Mucosa of rectum (tissue), 2 donors: ENCODE data around the gene ZDHHC11B.
"Not testable (repeated sequence)": the region's sequence is repeated elsewhere in the genome, so short reads cannot be mapped to it uniquely, and the experiment has no call there.

Experiments used
- H3K27ac ChIP-seq, 2 donors: one replicate each; pipeline ENCODE4 v1.7.0; 2013; ENCODE audit warnings: inconsistent platforms in 2 of 2, low read depth in 2 of 2, low read length in 2 of 2
- H3K27me3 ChIP-seq, 2 donors: one replicate each; pipeline ENCODE4 v1.7.0; 2013; ENCODE audit warnings: low read length in 2 of 2; ENCODE audit not compliant: control insufficient read depth in 2 of 2, insufficient read depth in 2 of 2
- H3K36me3 ChIP-seq, 2 donors: one replicate each; pipeline ENCODE4 v1.7.0; 2013; ENCODE audit warnings: low read length in 2 of 2; ENCODE audit not compliant: control insufficient read depth in 2 of 2, insufficient read depth in 2 of 2
- H3K4me1 ChIP-seq, 2 donors: one replicate each; pipeline ENCODE4 v1.7.0; 2013; ENCODE audit warnings: low read length in 2 of 2, mild to moderate bottlenecking in 1 of 2; ENCODE audit not compliant: control insufficient read depth in 2 of 2, insufficient read depth in 2 of 2
- H3K4me3 ChIP-seq, 2 donors: one replicate each; pipeline ENCODE4 v1.7.0; 2013; ENCODE audit warnings: low read length in 2 of 2
- H3K9ac ChIP-seq, 2 donors: one replicate each; pipeline ENCODE4 v1.7.0; 2013; ENCODE audit warnings: low read length in 2 of 2, low read depth in 1 of 2, mild to moderate bottlenecking in 1 of 2
- H3K9me3 ChIP-seq, 2 donors: one replicate each; pipeline ENCODE4 v1.7.0; 2013; ENCODE audit warnings: low read length in 2 of 2; ENCODE audit not compliant: control insufficient read depth in 2 of 2
- donor health status: healthy.
- donor health status: Normal muscosa, but diverticular disease.

Gene ZDHHC11B

DNA sequence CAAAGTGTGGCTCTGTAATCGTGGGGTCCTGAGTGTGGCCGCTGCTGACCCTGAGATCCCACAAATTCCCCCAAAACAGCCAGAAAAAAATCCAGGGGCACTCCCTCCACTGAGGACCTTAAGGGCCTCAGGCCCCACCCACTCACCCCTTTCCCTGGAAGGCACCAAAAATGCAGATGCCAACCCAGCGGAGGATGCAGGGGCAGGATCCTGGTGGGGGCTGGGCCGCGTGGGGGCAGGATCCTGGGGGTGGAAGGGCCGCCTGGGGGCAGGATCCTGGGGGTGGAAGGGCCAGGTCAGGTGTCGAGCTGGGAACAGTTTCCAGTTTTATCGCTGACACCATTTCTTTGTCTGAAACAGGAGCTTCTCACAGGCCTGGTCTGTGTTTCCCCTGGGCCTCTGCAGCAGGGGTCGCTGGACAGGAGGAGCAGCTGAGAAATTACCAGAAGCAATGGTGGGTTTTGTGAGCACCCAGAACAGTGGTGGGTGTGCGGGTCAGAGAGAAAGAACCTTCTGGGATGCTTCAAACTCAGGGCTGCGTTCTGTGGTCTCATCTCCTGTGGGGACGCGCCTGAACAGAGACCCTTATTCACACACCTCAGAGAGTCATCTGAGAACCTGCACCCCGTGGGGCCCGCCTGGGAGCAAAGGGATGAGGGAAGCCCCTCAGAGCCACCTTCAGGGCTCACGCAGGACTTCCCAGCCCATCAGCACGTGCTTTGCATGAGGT lies 105.2 kb downstream of the ZDHHC11B start:
- H3K4me1 ChIP-seq, H3K27ac ChIP-seq, H3K36me3 ChIP-seq, H3K9ac ChIP-seq, H3K9me3 ChIP-seq, H3K27me3 ChIP-seq, H3K4me3 ChIP-seq: not testable (repeated sequence)

DNA sequence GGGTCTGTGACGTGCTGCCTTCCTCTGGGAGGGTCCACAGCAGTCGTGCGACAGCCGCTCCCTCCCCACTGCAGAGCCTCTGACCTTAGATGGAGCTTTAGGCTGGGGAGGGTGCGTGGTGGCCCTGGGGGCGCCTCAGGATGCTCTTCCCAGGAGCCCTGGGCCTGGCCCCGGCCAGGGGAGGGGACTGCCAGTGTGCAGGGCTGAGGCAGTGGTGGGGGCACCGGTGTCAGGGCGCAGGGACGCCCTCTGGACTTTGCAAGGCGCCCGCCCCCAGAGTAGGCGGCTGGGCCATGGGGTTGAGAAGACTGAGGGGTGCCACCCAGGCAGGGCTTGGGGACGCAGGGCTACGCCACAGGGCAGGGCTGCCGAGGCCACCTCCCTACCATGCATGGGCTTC lies 106.0 kb downstream of the ZDHHC11B start:
- not testable (repeated sequence) for H3K9ac ChIP-seq, H3K27me3 ChIP-seq, H3K27ac ChIP-seq, H3K4me1 ChIP-seq, H3K9me3 ChIP-seq, H3K36me3 ChIP-seq, H3K4me3 ChIP-seq

DNA sequence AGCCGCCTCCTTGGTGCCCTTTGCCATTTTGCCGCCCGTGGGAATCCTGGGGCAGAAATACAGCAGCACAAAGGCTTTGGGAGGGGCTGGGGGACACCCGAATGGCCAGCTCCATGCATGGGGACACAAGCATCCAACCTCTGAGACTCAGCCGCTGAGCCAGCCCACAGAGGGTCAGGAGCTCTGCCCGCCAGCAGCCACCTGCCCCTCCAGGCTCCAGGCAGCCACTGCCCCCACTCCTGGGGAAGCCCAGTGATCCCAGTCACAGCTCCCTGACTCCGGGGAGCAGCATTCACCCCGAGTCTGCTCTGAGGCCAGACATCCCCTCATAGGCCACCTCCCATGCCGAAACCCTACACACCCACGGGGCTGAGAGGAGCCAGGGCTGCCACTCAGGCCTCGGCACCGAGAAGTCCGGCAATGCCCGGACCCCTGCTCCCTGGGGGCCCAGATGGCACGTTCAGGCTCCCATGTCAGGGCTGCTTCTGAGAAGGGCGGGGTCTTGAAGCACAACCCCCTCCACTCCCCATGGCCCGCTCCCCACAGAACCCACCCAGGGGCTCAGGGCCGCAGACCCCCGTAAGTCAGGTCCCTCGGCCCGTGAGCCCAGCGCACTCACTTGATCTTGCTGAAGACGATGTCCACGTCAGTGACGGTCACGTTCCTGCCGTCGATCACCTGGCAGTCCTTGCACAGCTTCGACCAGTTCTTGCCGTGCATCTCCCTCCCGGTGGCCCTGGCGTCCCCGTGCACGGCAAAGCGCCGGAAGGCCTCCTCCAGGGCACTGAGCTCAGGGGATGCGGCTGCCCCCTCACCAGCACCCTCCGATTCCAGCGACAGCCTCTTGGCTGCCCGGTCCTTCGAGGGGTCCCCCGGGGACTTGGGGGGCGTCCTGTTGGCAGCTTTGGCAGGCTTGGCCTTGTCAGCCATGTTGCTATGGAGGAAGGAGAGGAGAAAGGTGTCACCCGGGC lies 107.1 kb downstream of the ZDHHC11B start:
- H3K4me1 ChIP-seq: peaks cover 14 to 15% of the 10 kb centered on the region in 2 donors
- H3K27me3 ChIP-seq: no peaks in the 10 kb centered on the region
- no peak overlapping the region for H3K27ac ChIP-seq
- no peak overlapping the region for H3K4me3 ChIP-seq
- H3K9me3 ChIP-seq: no peaks in the 10 kb centered on the region
- no peaks in the 10 kb centered on the region for H3K36me3 ChIP-seq
- H3K9ac ChIP-seq: no peak overlapping the region

DNA sequence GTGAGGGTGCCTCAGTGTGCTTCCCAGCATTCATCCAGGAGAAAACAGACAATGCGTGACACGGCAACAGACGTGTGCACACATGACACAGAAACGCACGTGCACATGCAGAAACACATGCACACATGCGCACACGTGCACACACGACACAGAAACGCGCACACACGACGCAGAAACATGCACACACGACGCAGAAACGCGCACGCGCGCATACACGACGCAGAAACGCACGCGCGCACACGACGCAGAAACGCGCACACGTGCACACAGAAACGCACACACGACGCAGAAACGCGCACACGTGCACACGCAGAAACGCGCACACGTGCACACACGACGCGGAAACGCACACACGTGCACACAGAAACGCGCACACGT lies 107.8 kb downstream of the ZDHHC11B start:
- H3K9me3 ChIP-seq: no peaks in the 10 kb centered on the region
- H3K9ac ChIP-seq: no peak overlapping the region
- H3K4me1 ChIP-seq: peaks cover 21 to 22% of the 10 kb centered on the region in 2 donors
- no peak overlapping the region for H3K27ac ChIP-seq
- no peaks in the 10 kb centered on the region for H3K36me3 ChIP-seq
- no peak overlapping the region for H3K4me3 ChIP-seq
- no peaks in the 10 kb centered on the region for H3K27me3 ChIP-seq

DNA sequence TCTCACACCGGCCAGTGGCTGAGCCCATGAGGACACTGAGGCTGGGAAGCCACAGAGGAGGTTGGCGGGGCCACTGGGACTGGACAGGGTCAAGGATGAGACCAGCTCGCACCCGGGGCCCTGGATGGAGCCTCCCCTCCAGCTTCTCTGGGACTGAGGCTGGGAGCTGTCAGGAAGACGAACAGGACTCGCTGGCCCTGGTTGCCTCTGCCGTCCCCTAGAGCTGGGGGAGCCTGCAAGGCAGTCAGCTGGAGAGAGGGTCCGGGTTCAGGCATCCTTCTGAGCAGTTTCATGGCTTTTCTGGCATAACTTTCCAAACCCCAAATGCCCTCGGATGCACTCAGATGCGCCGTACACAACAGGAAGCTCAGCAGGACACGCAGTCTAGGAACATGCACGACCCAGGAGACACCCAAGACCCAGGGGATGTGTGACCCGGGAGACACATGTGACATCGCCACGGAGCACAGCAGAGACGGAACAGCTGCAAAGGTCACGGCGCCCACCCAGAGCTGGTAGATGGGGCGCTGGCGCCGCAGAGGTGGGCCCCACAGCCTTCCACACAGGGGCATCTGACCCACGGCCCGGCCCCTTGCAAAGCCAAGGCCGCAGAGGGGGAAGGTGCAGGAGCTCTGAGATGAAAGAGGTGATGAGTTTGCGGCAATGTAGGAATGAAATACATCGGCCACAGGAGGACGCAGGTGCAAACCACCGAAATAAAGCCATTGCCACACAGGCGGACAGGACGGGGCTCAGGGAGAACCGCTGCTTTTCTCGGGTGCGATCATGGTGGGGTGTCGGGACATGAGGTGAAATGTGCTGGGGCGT lies 108.4 kb downstream of the ZDHHC11B start:
- H3K36me3 ChIP-seq: no peaks in the 10 kb centered on the region
- H3K9ac ChIP-seq: no peak overlapping the region
- H3K4me3 ChIP-seq: no peak overlapping the region
- no peak overlapping the region for H3K27ac ChIP-seq
- H3K4me1 ChIP-seq: peaks cover 22 to 28% of the 10 kb centered on the region in 2 donors
- H3K27me3 ChIP-seq: no peaks in the 10 kb centered on the region
- no peaks in the 10 kb centered on the region for H3K9me3 ChIP-seq

DNA sequence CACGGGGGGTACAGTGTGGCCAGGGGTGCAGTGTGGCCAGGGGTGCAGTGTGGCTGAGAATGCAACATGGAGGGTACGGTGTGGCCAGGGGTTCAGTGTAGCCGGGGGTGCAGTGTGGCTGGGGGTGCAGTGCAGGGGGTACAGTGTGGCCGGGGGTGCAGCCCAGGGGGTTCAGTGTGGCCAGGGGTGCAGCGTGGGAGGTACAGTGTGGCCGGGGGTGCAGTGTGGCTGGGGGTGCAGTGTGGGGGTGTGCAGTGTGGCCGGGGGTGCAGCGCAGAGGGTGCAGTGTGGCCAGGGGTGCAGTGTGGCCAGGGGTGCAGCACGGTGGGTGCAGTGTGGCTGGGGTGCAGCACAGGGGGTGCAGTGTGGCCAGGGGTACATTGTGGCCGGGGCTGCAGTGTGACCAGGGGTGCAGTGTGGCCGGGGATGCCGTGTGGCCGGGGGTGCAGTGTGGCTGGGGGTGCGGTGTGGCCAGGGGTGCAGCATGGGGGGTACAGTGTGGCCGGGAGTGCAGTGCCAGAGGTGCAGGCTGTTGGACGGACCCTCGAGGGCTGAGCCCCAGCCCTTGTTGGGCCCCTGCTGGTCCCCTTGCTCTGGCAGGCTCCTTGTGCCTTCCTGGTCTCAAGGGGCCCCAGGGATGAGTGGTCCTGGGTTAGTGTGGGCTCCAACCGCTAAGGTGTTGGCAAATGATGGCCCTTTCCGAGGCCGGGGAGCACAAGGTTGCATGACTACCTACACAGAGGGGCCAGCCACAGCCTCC lies 109.2 kb downstream of the ZDHHC11B start:
- no peaks in the 10 kb centered on the region for H3K27me3 ChIP-seq
- peaks cover 22 to 28% of the 10 kb centered on the region in 2 donors for H3K4me1 ChIP-seq
- H3K4me3 ChIP-seq: no peak overlapping the region
- no peak overlapping the region for H3K9ac ChIP-seq
- H3K27ac ChIP-seq: no peak overlapping the region
- no peaks in the 10 kb centered on the region for H3K9me3 ChIP-seq
- H3K36me3 ChIP-seq: no peaks in the 10 kb centered on the region

DNA sequence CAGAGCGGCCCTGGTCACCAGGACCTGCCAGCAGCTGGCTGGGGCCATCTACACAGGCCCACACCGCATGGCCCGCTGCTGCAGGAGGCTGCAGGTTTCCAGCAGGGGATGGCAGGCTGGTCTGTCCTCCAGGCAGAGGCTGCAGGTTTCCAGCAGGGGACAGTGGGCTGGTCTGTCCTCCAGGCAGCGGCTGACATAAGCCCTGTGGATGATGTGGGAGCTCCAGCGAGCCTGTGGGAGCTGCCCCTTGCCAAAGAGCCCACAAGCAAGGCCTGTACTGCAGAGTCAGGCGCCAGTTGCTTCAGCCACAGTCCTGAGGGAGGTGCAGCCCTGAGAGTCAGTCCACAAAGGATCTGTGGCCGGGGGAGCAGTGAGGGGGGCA lies 109.9 kb downstream of the ZDHHC11B start:
- Histone ChIP-seq H3K27me3 (no peaks in the 10 kb centered on the region), H3K9ac (no peak overlapping the region), H3K9me3 (no peaks in the 10 kb centered on the region), H3K4me1 (peaks cover 22 to 28% of the 10 kb centered on the region in 2 donors), H3K36me3 (no peaks in the 10 kb centered on the region), H3K4me3 (no peak overlapping the region), H3K27ac (no peak overlapping the region)

DNA sequence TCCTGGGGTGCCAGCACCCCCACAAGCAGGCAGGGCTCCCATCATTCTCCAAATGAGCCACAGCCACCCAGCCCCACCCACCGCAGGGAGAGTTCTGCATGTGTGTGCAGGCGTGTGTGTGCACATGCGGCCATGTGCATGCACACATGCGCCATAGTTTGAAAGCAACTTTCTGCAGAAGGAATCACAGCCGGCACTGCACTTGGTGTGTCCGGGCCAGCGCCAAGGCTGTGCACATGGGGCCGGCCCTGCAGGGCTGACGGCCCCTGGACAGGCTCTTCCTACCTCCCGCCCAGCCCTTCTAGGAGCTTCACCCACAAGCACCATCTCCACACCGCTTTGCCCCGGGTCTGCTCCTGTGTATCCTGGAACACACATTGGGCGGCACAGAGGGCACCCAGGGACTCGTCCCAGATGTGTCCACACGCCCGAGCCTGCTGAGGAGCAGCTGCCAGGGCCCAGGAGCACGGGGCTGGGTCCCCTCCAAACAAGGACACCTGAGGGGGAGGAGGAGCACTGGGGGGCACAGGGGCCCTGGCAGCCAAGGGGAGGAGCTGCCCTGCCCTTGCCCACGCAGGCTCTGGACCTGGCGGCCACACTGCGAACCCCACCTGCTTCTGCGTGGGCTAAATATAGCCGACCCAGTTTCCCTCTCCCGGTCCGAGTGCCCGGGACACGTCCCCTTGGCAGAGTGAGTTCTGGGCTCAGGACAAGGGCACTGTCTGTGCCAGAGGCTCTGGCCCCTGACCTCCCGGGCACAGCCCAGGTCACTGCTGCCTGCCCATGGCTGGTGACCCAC lies 110.5 kb downstream of the ZDHHC11B start:
- H3K36me3 ChIP-seq: no peaks in the 10 kb centered on the region
- H3K27me3 ChIP-seq: no peaks in the 10 kb centered on the region
- H3K9me3 ChIP-seq: no peaks in the 10 kb centered on the region
- H3K9ac ChIP-seq: no peak overlapping the region
- H3K27ac ChIP-seq: no peak overlapping the region
- H3K4me3 ChIP-seq: no peak overlapping the region
- H3K4me1 ChIP-seq: peaks cover 22 to 28% of the 10 kb centered on the region in 2 donors
